GM19238 (cell line): ENCODE measurements around the gene HEPHL1.
"Not testable (repeated sequence)": the region's sequence is repeated elsewhere in the genome, so short reads cannot be mapped to it uniquely, and the experiment has no call there.

Experiments used
- DNase-seq: peaks from one replicate; pipeline ENCODE4 v3.0.0; 2011; ENCODE audit warnings: low spot score; ENCODE audit not compliant: insufficient read length

HEPHL1 gene

GRCh38 chr11:94077552-94078293, 56.6 kb downstream of the HEPHL1 start:
- DNase-seq: no peak

- DNase-seq: no peak
Observed at GRCh38 chr11:94084164-94084563, 63.0 kb downstream of the HEPHL1 start.

- no peak for DNase-seq
Observed at GRCh38 chr11:94088906-94089305, 67.8 kb downstream of the HEPHL1 start.

- no peak for DNase-seq
Observed at GRCh38 chr11:94089341-94089740, 68.2 kb downstream of the HEPHL1 start.

GRCh38 chr11:94090401-94090800, 69.2 kb downstream of the HEPHL1 start:
- no peak for DNase-seq

- DNase-seq: no peak
Observed at GRCh38 chr11:94091091-94091490, 69.9 kb downstream of the HEPHL1 start.

GRCh38 chr11:94100253-94100652, 79.1 kb downstream of the HEPHL1 start:
- no peak for DNase-seq

- no peak for DNase-seq
Observed at GRCh38 chr11:94103471-94103870, 82.3 kb downstream of the HEPHL1 start.

- no peak for DNase-seq
Observed at GRCh38 chr11:94104734-94105133, 83.6 kb downstream of the HEPHL1 start.

GRCh38 chr11:94106716-94107115, 85.6 kb downstream of the HEPHL1 start:
- DNase-seq: no peak

GRCh38 chr11:94107363-94107762, 86.2 kb downstream of the HEPHL1 start:
- no peak for DNase-seq

GRCh38 chr11:94111241-94111640, 90.1 kb downstream of the HEPHL1 start:
- no peak for DNase-seq

GRCh38 chr11:94111660-94112059, 90.5 kb downstream of the HEPHL1 start:
- DNase-seq: no peak

- no peak for DNase-seq
Observed at GRCh38 chr11:94112206-94112953, 91.2 kb downstream of the HEPHL1 start.

GRCh38 chr11:94117197-94117574, 96.0 kb downstream of the HEPHL1 start:
- DNase-seq: no peak

GRCh38 chr11:94117871-94118270, 96.7 kb downstream of the HEPHL1 start:
- DNase-seq: no peak

GRCh38 chr11:94119676-94120075, 98.5 kb downstream of the HEPHL1 start:
- DNase-seq: not testable (repeated sequence)

GRCh38 chr11:94120516-94120915, 99.4 kb downstream of the HEPHL1 start:
- DNase-seq: not testable (repeated sequence)

GRCh38 chr11:94120946-94121345, 99.8 kb downstream of the HEPHL1 start:
- no peak for DNase-seq

GRCh38 chr11:94125407-94126115, 104.4 kb downstream of the HEPHL1 start:
- DNase-seq: no peak

GRCh38 chr11:94127638-94128037, 106.5 kb downstream of the HEPHL1 start:
- no peak for DNase-seq

GRCh38 chr11:94128291-94128745, 107.2 kb downstream of the HEPHL1 start:
- no peak for DNase-seq
